GM19193 (cell line): ENCODE results near the gene CDK14.

ENCODE experiments used
- POLR2A ChIP-seq: IDR thresholded peaks from 4 replicates; pipeline ENCODE4 v1.6.1; 2011; ENCODE audit not compliant: insufficient read depth, insufficient read length; ENCODE audit errors: extremely low read depth

Gene CDK14

GRCh38 chr7:90889210-90889609 is 293.1 kb downstream of the CDK14 start:
- no peak for TF ChIP-seq POLR2A

- no peak for TF ChIP-seq POLR2A
These were observed 293.5 kb downstream of the CDK14 start for GRCh38 chr7:90889644-90890043.

DNA sequence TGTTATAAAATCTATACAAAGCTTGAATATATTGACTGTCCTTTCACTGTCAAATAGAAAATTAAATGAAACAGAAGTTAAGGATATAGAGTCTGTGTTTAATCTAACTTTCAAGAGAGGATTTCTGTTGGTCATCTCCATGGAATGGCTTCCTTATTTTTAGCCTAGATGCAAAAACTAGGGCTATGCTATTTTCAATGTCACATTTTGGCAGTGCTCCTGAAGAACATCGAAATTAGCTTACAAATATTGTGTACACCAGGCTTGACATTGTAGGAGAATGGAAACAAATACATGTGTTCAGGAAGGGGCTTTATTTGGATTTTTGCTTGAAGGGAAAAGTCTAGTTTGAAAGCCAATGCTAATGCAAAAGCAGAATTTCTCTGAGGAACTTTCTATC is 295.4 kb downstream of the CDK14 start:
- no peak for TF ChIP-seq POLR2A

GRCh38 chr7:90892213-90892612 is 296.1 kb downstream of the CDK14 start:
- TF ChIP-seq POLR2A = no peak

GRCh38 chr7:90894122-90894521 is 298.0 kb downstream of the CDK14 start:
- no peak for TF ChIP-seq POLR2A

DNA sequence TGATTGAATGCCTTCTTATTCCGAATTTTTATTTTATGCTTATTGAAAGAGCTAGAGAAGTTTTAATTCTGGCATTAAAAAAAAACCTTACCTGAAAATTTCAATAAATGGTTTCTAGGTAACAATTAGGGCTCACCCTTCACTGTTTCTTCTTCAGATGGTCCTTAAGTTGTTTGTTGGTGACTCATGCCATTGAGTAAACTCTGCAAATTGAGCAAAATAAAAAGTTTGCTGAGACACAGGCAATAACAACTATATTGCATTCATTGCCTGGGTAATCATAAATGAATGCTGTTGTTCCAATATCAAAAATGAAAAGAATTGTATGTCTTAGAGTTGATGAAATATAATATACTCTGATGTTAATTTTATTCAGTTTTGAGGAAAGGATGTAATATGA is 300.3 kb downstream of the CDK14 start:
- TF ChIP-seq POLR2A = no peak

GRCh38 chr7:90897961-90898469 is 301.9 kb downstream of the CDK14 start:
- TF ChIP-seq POLR2A = no peak

DNA sequence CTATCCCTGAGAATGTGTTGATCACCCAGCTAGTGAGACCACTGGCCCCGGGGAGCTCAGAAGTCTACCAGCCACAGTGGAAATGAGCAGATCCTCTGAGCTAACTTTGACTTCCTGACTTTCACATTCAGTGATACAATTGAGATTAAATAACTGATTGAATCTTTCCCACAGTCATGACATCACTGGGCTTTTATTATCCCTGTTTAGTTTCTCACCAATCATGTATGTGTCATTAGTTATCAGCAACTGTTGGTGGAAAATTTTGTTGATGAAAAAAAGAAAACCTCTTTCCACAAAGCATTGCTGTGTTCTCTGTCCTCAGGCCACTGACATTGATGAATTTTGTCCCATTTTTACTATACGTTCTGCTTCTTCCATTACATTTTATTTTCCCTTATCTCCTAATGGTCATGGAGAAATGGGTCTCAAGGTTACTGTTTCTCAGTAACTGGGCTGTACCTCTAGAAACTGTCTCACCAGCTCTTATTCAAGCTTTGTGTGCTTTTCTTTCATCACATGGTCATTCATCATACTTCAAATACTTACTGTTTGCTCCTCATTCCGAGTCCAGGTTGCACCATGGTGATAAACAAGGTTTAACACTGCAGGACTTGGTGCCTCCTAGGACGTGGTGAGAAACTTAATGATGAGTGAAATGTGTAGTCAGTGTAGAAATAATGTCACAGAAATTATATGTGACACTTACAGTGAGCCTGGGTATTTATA is 304.7 kb downstream of the CDK14 start:
- no peak for TF ChIP-seq POLR2A

- TF ChIP-seq POLR2A = no peak
These were observed 307.7 kb downstream of the CDK14 start for GRCh38 chr7:90903841-90904240.

DNA sequence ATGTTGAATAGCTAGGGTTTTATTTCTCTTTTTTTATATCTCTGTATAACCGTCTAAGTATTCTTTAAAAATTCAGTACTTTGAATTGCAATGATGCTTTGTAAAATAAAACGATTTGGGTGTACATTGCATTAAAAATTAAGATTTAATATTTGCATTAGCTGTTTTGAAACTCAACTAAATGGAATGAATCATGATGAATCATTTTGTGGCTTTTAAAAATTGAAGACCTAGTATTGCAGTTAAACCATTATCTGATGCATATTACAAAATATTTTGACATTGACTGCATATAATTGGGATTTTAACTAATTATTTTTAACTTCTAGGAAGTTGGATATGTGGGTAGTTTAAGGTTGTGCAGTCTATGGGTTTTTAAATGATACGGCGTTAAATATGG is 314.0 kb downstream of the CDK14 start:
- no peak for TF ChIP-seq POLR2A

DNA sequence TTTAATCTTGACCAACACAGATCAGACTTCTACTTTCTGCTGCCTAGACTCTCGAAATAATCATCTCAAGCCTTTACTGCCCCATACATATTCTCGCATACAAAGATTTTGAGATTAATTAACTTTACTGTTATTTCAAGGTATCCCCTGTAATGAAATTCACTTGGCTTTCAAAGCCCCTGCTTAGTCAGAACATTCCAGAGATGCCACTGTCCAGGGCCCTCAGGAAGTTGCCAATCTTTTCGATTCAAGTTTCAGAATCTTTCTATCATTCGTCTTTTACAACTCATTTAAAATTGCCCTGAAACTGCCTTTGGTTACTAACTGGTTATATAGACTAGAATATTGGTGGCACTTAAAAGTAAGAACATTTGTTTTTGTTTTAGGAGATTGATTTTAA is 320.2 kb downstream of the CDK14 start:
- TF ChIP-seq POLR2A = no peak

- no peak for TF ChIP-seq POLR2A
These were observed 321.4 kb downstream of the CDK14 start for GRCh38 chr7:90917539-90917938.

DNA sequence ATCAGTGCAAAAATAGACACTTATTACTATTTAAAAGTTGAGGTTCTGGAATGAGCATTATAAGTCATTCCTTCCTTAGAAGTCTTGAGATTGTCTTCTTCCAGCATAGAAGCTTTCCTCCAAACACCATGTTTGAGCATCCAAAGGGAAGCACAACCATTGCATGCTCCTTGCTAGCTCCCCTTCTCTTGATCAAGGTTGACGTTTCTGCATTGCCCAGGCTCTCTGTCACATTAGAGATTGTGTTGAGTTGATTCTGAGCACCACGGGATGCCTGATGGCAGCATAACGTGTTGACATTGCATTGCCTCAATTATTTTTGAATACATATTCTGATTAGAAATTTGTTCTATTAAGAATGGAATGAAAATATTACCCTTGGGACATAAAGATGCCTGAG is 322.2 kb downstream of the CDK14 start:
- no peak for TF ChIP-seq POLR2A

GRCh38 chr7:90919816-90920215 is 323.7 kb downstream of the CDK14 start:
- TF ChIP-seq POLR2A = no peak

GRCh38 chr7:90920336-90920735 is 324.2 kb downstream of the CDK14 start:
- no peak for TF ChIP-seq POLR2A

GRCh38 chr7:90923541-90923997 is 327.4 kb downstream of the CDK14 start:
- no peak for TF ChIP-seq POLR2A
